ENCODE measurements around the gene RAB4A.

The RAB4A gene

GRCh38 chr1:229341774-229342655 is 71.1 kb downstream of the RAB4A start:
- no peaks in the 10 kb centered on the region for H3K9me3 ChIP-seq (replicated peaks; ENCODE audit: insufficient read depth, low read length)
- peak overlapping the region; percentile 47 for H2AFZ ChIP-seq (ENCODE audit: low read length)
- TF ChIP-seq, protein P1, sequence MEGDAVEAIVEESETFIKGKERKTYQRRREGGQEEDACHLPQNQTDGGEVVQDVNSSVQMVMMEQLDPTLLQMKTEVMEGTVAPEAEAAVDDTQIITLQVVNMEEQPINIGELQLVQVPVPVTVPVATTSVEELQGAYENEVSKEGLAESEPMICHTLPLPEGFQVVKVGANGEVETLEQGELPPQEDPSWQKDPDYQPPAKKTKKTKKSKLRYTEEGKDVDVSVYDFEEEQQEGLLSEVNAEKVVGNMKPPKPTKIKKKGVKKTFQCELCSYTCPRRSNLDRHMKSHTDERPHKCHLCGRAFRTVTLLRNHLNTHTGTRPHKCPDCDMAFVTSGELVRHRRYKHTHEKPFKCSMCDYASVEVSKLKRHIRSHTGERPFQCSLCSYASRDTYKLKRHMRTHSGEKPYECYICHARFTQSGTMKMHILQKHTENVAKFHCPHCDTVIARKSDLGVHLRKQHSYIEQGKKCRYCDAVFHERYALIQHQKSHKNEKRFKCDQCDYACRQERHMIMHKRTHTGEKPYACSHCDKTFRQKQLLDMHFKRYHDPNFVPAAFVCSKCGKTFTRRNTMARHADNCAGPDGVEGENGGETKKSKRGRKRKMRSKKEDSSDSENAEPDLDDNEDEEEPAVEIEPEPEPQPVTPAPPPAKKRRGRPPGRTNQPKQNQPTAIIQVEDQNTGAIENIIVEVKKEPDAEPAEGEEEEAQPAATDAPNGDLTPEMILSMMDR (IDR thresholded peaks at IDR 0.05; ENCODE audit: low read length) = no peak
- TF ChIP-seq EZH2phosphoT487 (IDR thresholded peaks at IDR 0.05; ENCODE audit: low read length) (no peak), EZH2 (optimal IDR thresholded peaks at IDR 0.05; ENCODE audit: low read depth, low read length) (no peak)
- H3F3A ChIP-seq (ENCODE audit: insufficient read depth, low read length) = peaks cover 22% of the 10 kb centered on the region
- no peaks in the 10 kb centered on the region for H4K20me1 ChIP-seq (ENCODE audit: insufficient read depth, low read length)
- H3K4me2 ChIP-seq (ENCODE audit: low read depth, low read length) = peak overlapping the region; percentile 85
- peak overlapping the region; percentile 49; the same call in 1 of the 2 replicates for H3K9ac ChIP-seq (ENCODE audit: low read length)
- no peaks in the 10 kb centered on the region for H3K27me3 ChIP-seq (replicated peaks; ENCODE audit: insufficient read depth, low read length)
- H3K79me2 ChIP-seq (ENCODE audit: low read length) = peaks cover 48% of the 10 kb centered on the region
- H3K9me2 ChIP-seq (replicated peaks; ENCODE audit: insufficient read depth, low read length) = no peaks in the 10 kb centered on the region
- DNase-seq = peak; percentile 91
- no peaks in the 10 kb centered on the region for H3K36me3 ChIP-seq (replicated peaks; ENCODE audit: insufficient read depth, low read length)
- H3K4me1 ChIP-seq (ENCODE audit: low read length) = peaks cover 22% of the 10 kb centered on the region
- H3K4me3 ChIP-seq (ENCODE audit: low read length) = peak overlapping the region; percentile 80
- H3K27ac ChIP-seq (ENCODE audit: low read length) = no peak overlapping the region; the same call in 1 of the 2 replicates

DNA sequence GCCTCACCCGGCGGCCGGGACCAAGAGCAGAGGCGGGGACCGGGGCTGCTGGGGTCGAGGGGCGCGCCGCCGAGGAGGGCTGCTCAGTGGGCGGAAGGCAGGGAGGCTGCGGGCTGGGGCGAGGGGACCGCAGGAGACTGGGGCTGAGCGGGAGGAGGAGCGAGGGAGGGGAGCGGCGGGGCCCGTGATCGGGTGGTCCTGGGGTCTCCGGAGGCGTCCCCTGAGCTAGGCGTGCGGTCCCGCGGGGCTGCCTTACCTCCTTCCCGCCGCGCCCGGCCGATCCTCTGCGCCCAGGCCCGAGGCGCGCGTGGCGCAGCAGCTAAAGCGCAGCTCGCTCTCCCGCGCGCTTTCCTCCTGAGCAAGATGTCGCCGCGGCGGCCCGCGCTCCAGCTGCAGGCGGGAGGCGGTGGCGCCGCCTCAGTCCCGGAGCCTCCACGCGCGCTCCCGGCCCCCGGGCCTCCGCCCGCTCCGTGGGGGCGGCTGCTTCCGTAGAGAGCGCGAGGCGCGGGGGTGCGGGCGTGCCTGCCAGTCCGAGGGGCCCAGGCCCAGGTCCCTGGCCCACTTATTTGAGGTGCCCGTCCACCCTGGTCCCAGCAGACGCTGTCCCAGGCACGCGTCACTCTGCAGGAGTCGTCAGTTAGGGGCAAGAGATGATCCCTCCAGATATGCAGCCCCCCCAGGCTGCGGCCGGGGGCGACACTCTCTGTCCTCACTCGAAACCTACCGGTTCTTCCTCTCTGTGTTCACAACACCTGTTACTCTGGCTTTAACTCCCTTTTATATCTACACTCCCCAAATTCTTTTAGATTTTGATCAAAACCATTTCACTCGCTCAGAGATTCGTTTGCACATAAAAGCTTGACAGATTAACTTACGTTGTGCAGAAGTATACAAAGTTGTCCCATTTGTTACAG is 72.0 kb downstream of the RAB4A start, which contains the start of gene CCSAP:
Gene CCSAP, minus strand, starts transcription at position 392 of the 914 bp plus-strand sequence. CDS start 582 bp downstream, outside the sequence.
- H3F3A ChIP-seq (ENCODE audit: insufficient read depth, low read length) = peaks cover 22% of the 10 kb centered on the region
- H3K9ac ChIP-seq (ENCODE audit: low read length) = peak within 1 kb of the TSS; percentile 80
- 0 out of 2 replicates have a peak, but pooled peaks cover 4% of the 10 kb centered on the region for H3K27me3 ChIP-seq (replicated peaks; ENCODE audit: insufficient read depth, low read length)
- H3K4me1 ChIP-seq (ENCODE audit: low read length) = peaks cover 22% of the 10 kb centered on the region
- H3K4me3 ChIP-seq (ENCODE audit: low read length) = peak within 1 kb of the TSS; percentile 80
- H2AFZ ChIP-seq (ENCODE audit: low read length) = peak within 1 kb of the TSS; percentile 80
- peaks cover 41% of the 10 kb centered on the region for H3K79me2 ChIP-seq (ENCODE audit: low read length)
- H4K20me1 ChIP-seq (ENCODE audit: insufficient read depth, low read length) = no peaks in the 10 kb centered on the region
- TF ChIP-seq, protein P1 (IDR thresholded peaks at IDR 0.05; ENCODE audit: low read length) = no peak
- no peak for TF ChIP-seq EZH2 (optimal IDR thresholded peaks at IDR 0.05; ENCODE audit: low read depth, low read length)
- no peak for TF ChIP-seq EZH2phosphoT487 (IDR thresholded peaks at IDR 0.05; ENCODE audit: low read length)
- H3K27ac ChIP-seq (ENCODE audit: low read length) = peak within 1 kb of the TSS; percentile 78
- peak; percentile 76 for DNase-seq
- no peaks in the 10 kb centered on the region for H3K9me2 ChIP-seq (replicated peaks; ENCODE audit: insufficient read depth, low read length)
- H3K9me3 ChIP-seq (replicated peaks; ENCODE audit: insufficient read depth, low read length) = no peaks in the 10 kb centered on the region
- H3K36me3 ChIP-seq (replicated peaks; ENCODE audit: insufficient read depth, low read length) = no peaks in the 10 kb centered on the region
- peak within 1 kb of the TSS; percentile 95 for H3K4me2 ChIP-seq (ENCODE audit: low read depth, low read length)

DNA sequence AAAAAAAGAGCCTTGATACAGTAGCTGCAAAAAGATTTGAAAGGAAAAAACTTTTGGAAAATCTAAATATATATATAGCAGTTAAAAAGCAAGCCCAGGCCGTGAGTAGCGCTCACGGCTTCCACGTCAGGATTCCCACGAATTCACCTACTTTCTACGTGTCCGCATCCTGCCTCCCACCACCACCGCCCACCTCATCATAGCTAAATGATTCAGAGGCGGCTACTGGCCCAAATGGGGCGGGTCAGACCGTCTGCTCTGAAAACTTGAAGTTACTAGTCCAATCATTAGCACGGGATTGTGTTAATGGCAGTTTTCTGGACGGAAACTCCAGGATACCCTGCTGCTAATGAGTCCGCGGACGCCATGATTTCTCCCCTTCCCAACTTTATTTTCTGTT is 73.2 kb downstream of the RAB4A start:
- no peak for TF ChIP-seq EZH2phosphoT487 (IDR thresholded peaks at IDR 0.05; ENCODE audit: low read length)
- TF ChIP-seq, protein P1 (IDR thresholded peaks at IDR 0.05; ENCODE audit: low read length) = no peak
- Histone ChIP-seq H3K4me2 (ENCODE audit: low read depth, low read length) (peak overlapping the region; percentile 95), H4K20me1 (ENCODE audit: insufficient read depth, low read length) (no peaks in the 10 kb centered on the region), H3K36me3 (replicated peaks; ENCODE audit: insufficient read depth, low read length) (no peaks in the 10 kb centered on the region), H3K4me3 (ENCODE audit: low read length) (peak overlapping the region; percentile 35), H3K4me1 (ENCODE audit: low read length) (peaks cover 17% of the 10 kb centered on the region), H3K9ac (ENCODE audit: low read length) (peak overlapping the region; percentile 2; the same call in 1 of the 2 replicates), H3K27me3 (replicated peaks; ENCODE audit: insufficient read depth, low read length) (0 out of 2 replicates have a peak, but pooled peaks cover 4% of the 10 kb centered on the region), H2AFZ (ENCODE audit: low read length) (peak overlapping the region; percentile 80), H3K9me3 (replicated peaks; ENCODE audit: insufficient read depth, low read length) (no peaks in the 10 kb centered on the region), H3K9me2 (replicated peaks; ENCODE audit: insufficient read depth, low read length) (no peaks in the 10 kb centered on the region), H3K79me2 (ENCODE audit: low read length) (peaks cover 28% of the 10 kb centered on the region), H3F3A (ENCODE audit: insufficient read depth, low read length) (peaks cover 22% of the 10 kb centered on the region), H3K27ac (ENCODE audit: low read length) (peak overlapping the region; percentile 78; the same call in 1 of the 2 replicates)
- DNase-seq = no peak

Data from MM.1S (cell line).